ENCODE results near the gene BEND6. TPM values are rescaled to one million over a fixed set of nuclear protein-coding genes. Genes with fewer than 3 reads are reported as not detected.
A peak's percentile ranks its signal among the peaks of the same experiment; 100 is the strongest.

BEND6 gene
- total and polyA plus RNA-seq, 2 experiments from 2014 or later = 24.6 to 25.1 TPM

DNA sequence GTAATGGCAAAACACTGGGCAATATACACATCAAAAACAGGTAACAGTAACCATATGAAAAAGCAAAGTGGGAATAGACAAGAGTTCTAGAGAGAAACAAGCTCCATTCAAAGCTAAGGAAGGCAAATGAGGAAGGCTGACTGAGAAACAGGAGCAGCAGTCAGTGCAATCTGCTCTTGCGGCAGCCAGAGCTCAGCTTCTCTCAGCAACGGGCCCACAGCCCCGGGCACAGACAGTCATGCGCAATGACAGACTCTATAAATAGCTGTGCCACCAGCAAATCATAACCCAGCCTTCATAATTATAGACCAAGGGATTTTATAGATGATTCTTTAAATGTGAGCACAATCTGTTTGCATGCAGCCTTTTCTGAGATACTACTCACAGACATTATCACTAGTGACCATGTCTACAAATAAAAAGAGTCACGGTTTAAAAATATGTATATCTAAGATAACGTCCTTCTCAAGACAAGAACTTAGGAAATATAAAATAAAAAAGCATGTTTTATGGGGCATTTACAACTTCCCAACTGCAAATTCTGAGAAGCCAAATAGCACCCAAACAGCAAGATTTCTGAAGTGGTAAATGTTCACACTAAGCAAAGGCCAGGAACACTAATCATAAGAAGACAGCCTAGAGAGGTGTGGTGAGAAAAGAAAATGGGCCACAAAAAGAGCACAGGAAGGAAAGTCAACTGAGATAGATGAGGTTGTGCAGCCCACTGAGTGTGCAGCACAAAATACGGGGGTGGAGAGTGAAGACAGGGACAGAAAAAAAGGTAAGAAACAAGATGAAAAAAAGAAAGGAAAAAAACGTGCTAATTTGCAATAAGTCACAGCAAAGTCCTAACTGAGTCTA lies 39.9 kb upstream of the BEND6 start:
- WGBS, 2 experiments (ENCODE audit: low coverage in 1 of 2, low lambda C conversion rate in 2 of 2, missing lambda C conversion rate in 2 of 2) = 73 to 77% methylated on average over 8 of the region's 8 CpGs
- in situ Hi-C loops (cut with MboI) = loop anchor here (25.0 kb wide), 1 partner anchor 397 kb away; the partner anchor contains the start of gene PRIM2
- Histone ChIP-seq H3F3A (ENCODE audit: insufficient read depth) (peaks cover 25% of the 10 kb centered on the region), H2AFZ (no peak overlapping the region), H3K79me2 (ENCODE audit: insufficient read depth) (peaks cover 100% of the 10 kb centered on the region), H3K9me3 (ENCODE audit: low read depth) (no peaks in the 10 kb centered on the region), H3K4me3 (no peak overlapping the region), H3K9ac (no peak overlapping the region), H3K27ac (0 out of 2 replicates have a peak overlapping the region, but pooled peaks have one; percentile 15), H3K36me3 (ENCODE audit: low read depth) (no peaks in the 10 kb centered on the region), H3K9me2 (ENCODE audit: insufficient read depth) (no peaks in the 10 kb centered on the region), H3K27me3 (replicated peaks; ENCODE audit: insufficient read depth) (no peaks in the 10 kb centered on the region), H3K4me2 (ENCODE audit: unreplicated experiment) (no peak overlapping the region), H3K4me1 (ENCODE audit: insufficient read depth) (peaks cover 38% of the 10 kb centered on the region), H4K20me1 (ENCODE audit: insufficient read depth) (no peaks in the 10 kb centered on the region)
- TF ChIP-seq EZH2phosphoT487 (IDR thresholded peaks at IDR 0.05; ENCODE audit: insufficient read depth, low read depth) = no peak
- no peak for TF ChIP-seq EZH2 (IDR thresholded peaks at IDR 0.05; ENCODE audit: insufficient read depth, poor library complexity, severe bottlenecking)
- DNase-seq = peak; percentile 59

DNA sequence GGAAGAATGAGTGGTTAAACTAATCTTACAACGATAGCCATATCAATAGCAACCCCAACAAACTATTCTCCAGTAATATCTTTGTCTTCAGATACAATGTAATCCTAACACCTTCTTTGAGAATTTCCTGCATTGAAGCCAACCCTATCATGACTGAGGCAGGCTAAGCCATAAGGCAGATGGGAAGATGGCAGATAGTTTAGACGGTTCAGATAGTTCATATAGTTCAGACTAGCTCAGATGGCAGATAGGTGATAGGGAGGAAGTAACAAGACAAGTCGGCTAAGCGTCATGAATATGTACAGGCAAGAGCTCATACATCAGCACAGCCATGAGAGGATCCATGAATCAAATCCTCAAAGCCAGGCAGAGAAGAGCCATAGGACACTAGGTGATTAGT lies 39.1 kb upstream of the BEND6 start:
- H3K27ac ChIP-seq = no peak overlapping the region
- WGBS, 2 experiments (ENCODE audit: low coverage in 1 of 2, low lambda C conversion rate in 2 of 2, missing lambda C conversion rate in 2 of 2) = 96 to 100% methylated on average over 4 of the region's 4 CpGs

DNA sequence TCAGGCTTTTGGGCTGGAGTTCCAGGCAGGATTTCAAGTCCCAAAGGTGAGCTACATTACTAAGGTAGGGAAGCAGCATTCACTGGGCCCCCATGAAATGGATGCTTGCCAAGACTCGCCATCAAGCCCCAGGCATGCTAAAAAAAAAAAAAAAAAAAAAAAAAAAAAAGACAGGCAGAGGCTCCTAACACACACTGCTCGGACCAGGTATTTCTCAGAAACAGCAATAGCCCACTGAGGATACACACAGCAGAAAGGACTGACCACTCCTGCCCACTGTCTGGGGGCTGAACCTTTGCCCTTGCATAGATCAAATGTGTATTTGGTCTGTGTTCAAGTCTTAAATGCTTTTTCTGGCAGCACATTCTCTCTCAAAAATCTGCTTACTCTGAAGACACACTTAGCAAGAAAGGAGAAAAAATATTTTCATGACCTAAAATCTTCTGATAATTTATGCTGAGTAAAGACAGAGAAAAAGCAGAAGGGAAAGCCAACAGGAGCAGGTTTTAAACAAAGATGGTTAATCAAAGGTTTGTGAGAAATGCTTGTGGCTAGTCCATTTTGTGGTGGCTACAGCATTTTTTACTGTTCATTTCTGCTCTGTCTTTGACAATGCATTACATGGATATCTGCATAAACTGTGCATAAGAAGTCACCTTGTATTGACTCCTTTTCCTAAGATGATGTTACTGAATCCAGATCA lies 37.9 kb upstream of the BEND6 start:
- H3K9me3 ChIP-seq (ENCODE audit: low read depth) = no peaks in the 10 kb centered on the region
- no peak overlapping the region for H3K4me2 ChIP-seq (ENCODE audit: unreplicated experiment)
- no peak overlapping the region for H3K4me3 ChIP-seq
- no peak overlapping the region for H3K27ac ChIP-seq
- no peaks in the 10 kb centered on the region for H3K27me3 ChIP-seq (replicated peaks; ENCODE audit: insufficient read depth)
- DNase-seq = no peak
- 92 to 98% methylated on average over 2 of the region's 2 CpGs for WGBS, 2 experiments (ENCODE audit: low coverage in 1 of 2, low lambda C conversion rate in 2 of 2, missing lambda C conversion rate in 2 of 2)
- no peak overlapping the region for H3K9ac ChIP-seq
- no peaks in the 10 kb centered on the region for H3K9me2 ChIP-seq (ENCODE audit: insufficient read depth)
- H3K36me3 ChIP-seq (ENCODE audit: low read depth) = no peaks in the 10 kb centered on the region
- no peaks in the 10 kb centered on the region for H4K20me1 ChIP-seq (ENCODE audit: insufficient read depth)
- peaks cover 14% of the 10 kb centered on the region for H3F3A ChIP-seq (ENCODE audit: insufficient read depth)
- H3K79me2 ChIP-seq (ENCODE audit: insufficient read depth) = peaks cover 99% of the 10 kb centered on the region
- no peak for TF ChIP-seq EZH2 (IDR thresholded peaks at IDR 0.05; ENCODE audit: insufficient read depth, poor library complexity, severe bottlenecking)
- no peak for TF ChIP-seq EZH2phosphoT487 (IDR thresholded peaks at IDR 0.05; ENCODE audit: insufficient read depth, low read depth)
- peaks cover 20% of the 10 kb centered on the region for H3K4me1 ChIP-seq (ENCODE audit: insufficient read depth)
- no peak overlapping the region for H2AFZ ChIP-seq
- in situ Hi-C loops (cut with MboI) = loop anchor here (25.0 kb wide), 1 partner anchor 395 kb away; the partner anchor contains the start of gene PRIM2

More for the DNA sequence above, 39.1 kb upstream of the BEND6 start:
- Histone ChIP-seq H4K20me1 (ENCODE audit: insufficient read depth) (no peaks in the 10 kb centered on the region), H3F3A (ENCODE audit: insufficient read depth) (peaks cover 25% of the 10 kb centered on the region), H3K79me2 (ENCODE audit: insufficient read depth) (peaks cover 100% of the 10 kb centered on the region), H3K36me3 (ENCODE audit: low read depth) (no peaks in the 10 kb centered on the region), H3K4me1 (ENCODE audit: insufficient read depth) (peaks cover 32% of the 10 kb centered on the region), H3K27me3 (replicated peaks; ENCODE audit: insufficient read depth) (no peaks in the 10 kb centered on the region), H3K9ac (no peak overlapping the region), H3K9me2 (ENCODE audit: insufficient read depth) (no peaks in the 10 kb centered on the region), H3K4me2 (ENCODE audit: unreplicated experiment) (no peak overlapping the region), H2AFZ (no peak overlapping the region), H3K9me3 (ENCODE audit: low read depth) (no peaks in the 10 kb centered on the region), H3K4me3 (no peak overlapping the region)
- no peak for TF ChIP-seq EZH2phosphoT487 (IDR thresholded peaks at IDR 0.05; ENCODE audit: insufficient read depth, low read depth)
- TF ChIP-seq EZH2 (IDR thresholded peaks at IDR 0.05; ENCODE audit: insufficient read depth, poor library complexity, severe bottlenecking) = no peak
- no peak for DNase-seq
- in situ Hi-C loops (cut with MboI) = loop anchor here (25.0 kb wide), 1 partner anchor 396 kb away; the partner anchor contains the start of gene PRIM2

DNA sequence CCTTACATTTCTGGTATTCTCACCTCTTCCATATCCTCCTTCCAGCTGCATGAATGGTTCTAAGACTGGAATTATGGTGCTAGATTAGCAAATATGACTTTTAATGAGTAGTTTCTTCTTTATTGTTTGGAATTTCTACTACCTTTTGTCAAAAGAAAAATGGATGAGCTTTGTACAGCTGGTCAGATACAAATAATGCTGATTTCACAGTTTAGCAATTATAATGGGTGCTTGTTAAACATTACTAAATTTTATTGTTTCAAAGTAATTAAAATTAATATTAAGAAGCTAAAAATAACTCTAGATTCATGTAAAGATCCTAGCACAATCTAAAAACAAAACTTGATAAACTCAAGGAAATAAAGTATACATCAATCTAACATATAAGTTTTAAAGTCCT lies 32.3 kb upstream of the BEND6 start:
- Histone ChIP-seq H3K4me3 (no peak overlapping the region), H3K79me2 (ENCODE audit: insufficient read depth) (peaks cover 99% of the 10 kb centered on the region), H3K4me2 (ENCODE audit: unreplicated experiment) (no peak overlapping the region), H4K20me1 (ENCODE audit: insufficient read depth) (no peaks in the 10 kb centered on the region), H3K4me1 (ENCODE audit: insufficient read depth) (peaks cover 12% of the 10 kb centered on the region), H3K27ac (no peak overlapping the region), H3K27me3 (replicated peaks; ENCODE audit: insufficient read depth) (no peaks in the 10 kb centered on the region), H3K9me2 (ENCODE audit: insufficient read depth) (no peaks in the 10 kb centered on the region), H3K9me3 (ENCODE audit: low read depth) (no peaks in the 10 kb centered on the region), H3K36me3 (ENCODE audit: low read depth) (no peaks in the 10 kb centered on the region), H3F3A (ENCODE audit: insufficient read depth) (peaks cover 8% of the 10 kb centered on the region; the same call in 1 of the 2 replicates), H3K9ac (no peak overlapping the region), H2AFZ (no peak overlapping the region)
- in situ Hi-C loops (cut with MboI) = loop anchor here (25.0 kb wide), 1 partner anchor 390 kb away; the partner anchor contains the start of gene PRIM2
- TF ChIP-seq EZH2phosphoT487 (IDR thresholded peaks at IDR 0.05; ENCODE audit: insufficient read depth, low read depth) = no peak
- no peak for TF ChIP-seq EZH2 (IDR thresholded peaks at IDR 0.05; ENCODE audit: insufficient read depth, poor library complexity, severe bottlenecking)
- no peak for DNase-seq

Data from GM23248 (cell line).